ENCODE measurements around the gene SYT5.
"Not testable (repeated sequence)": the region's sequence is repeated elsewhere in the genome, so short reads cannot be mapped to it uniquely, and the experiment has no call there.

SYT5 gene

GRCh38 chr19:55179606-55180484 is at the start of gene SYT5:
Gene SYT5, minus strand, starts transcription at chr19:55180289. Its CDS starts 1,248 bp downstream, at chr19:55179041.
- peak; percentile 70 for DNase-seq

- DNase-seq = no peak
Observed at GRCh38 chr19:55229789-55230182, 49.7 kb upstream of the SYT5 start.

GRCh38 chr19:55229145-55229788 is 49.2 kb upstream of the SYT5 start:
- no peak for DNase-seq

- no peak for DNase-seq
Observed at GRCh38 chr19:55228403-55229031, 48.4 kb upstream of the SYT5 start, which contains the start of gene TMEM86B. Gene TMEM86B, minus strand, starts transcription at chr19:55228763. Its CDS starts 22 bp downstream, at chr19:55228741.

GRCh38 chr19:55228015-55228391 is 47.9 kb upstream of the SYT5 start:
- no peak for DNase-seq

- no peak for DNase-seq
Observed at GRCh38 chr19:55227241-55228014, 47.3 kb upstream of the SYT5 start.

- DNase-seq = no peak
Observed at GRCh38 chr19:55226788-55227187, 46.7 kb upstream of the SYT5 start.

- no peak for DNase-seq
Observed at GRCh38 chr19:55226273-55226672, 46.2 kb upstream of the SYT5 start.

- no peak for DNase-seq
Observed at GRCh38 chr19:55225415-55225958, 45.4 kb upstream of the SYT5 start.

- DNase-seq = not testable (repeated sequence)
Observed at GRCh38 chr19:55224679-55225414, 44.8 kb upstream of the SYT5 start.

GRCh38 chr19:55224038-55224665 is 44.1 kb upstream of the SYT5 start:
- DNase-seq = no peak

GRCh38 chr19:55223291-55224037 is 43.4 kb upstream of the SYT5 start:
- no peak for DNase-seq

- no peak for DNase-seq
Observed at GRCh38 chr19:55220525-55220924, 40.4 kb upstream of the SYT5 start.

- DNase-seq = peak; percentile 51
Observed at GRCh38 chr19:55216461-55217198, 36.5 kb upstream of the SYT5 start.

- DNase-seq = no peak
Observed at GRCh38 chr19:55213547-55213946, 33.5 kb upstream of the SYT5 start.

GRCh38 chr19:55212447-55212846 is 32.4 kb upstream of the SYT5 start:
- DNase-seq = peak; percentile 52

GRCh38 chr19:55209693-55210472 is 29.8 kb upstream of the SYT5 start:
- no peak for DNase-seq

- no peak for DNase-seq
Observed at GRCh38 chr19:55208880-55209692, 29.0 kb upstream of the SYT5 start, which contains the start of gene PTPRH. Gene PTPRH, minus strand, starts transcription at chr19:55209501. Its CDS starts 68 bp downstream, at chr19:55209433.
